ENCODE data around the gene SF3B2.

SF3B2 gene

GRCh38 chr11:66047541-66048365 is 4.4 kb upstream of the SF3B2 start:
- peak; percentile 53 for DNase-seq (ENCODE audit: low spot score)

- no peak for DNase-seq (ENCODE audit: low spot score)
Measured at GRCh38 chr11:66048547-66049323, 3.4 kb upstream of the SF3B2 start, which contains the start of gene GAL3ST3. Gene GAL3ST3 (minus strand): TSS chr11:66049161. CDS start chr11:66045415, 3,746 bp downstream.

- DNase-seq (ENCODE audit: low spot score) = no peak
Measured at GRCh38 chr11:66050581-66051231, 1.5 kb upstream of the SF3B2 start.

GRCh38 chr11:66051371-66051765 is 796 bp upstream of the SF3B2 start:
- no peak for DNase-seq (ENCODE audit: low spot score)

- no peak for DNase-seq (ENCODE audit: low spot score)
Measured at GRCh38 chr11:66052664-66052982, 459 bp downstream of the SF3B2 start.

- DNase-seq (ENCODE audit: low spot score) = no peak
Measured at GRCh38 chr11:66055021-66055420, 2.9 kb downstream of the SF3B2 start.

- no peak for DNase-seq (ENCODE audit: low spot score)
Measured at GRCh38 chr11:66056501-66056900, 4.3 kb downstream of the SF3B2 start.

GRCh38 chr11:66059966-66060680 is 8.0 kb downstream of the SF3B2 start:
- no peak for DNase-seq (ENCODE audit: low spot score)

- no peak for DNase-seq (ENCODE audit: low spot score)
Measured at GRCh38 chr11:66061268-66061667, 9.1 kb downstream of the SF3B2 start.

- no peak for DNase-seq (ENCODE audit: low spot score)
Measured at GRCh38 chr11:66062408-66062807, 10.2 kb downstream of the SF3B2 start.

GRCh38 chr11:66063900-66064299 is 11.7 kb downstream of the SF3B2 start:
- DNase-seq (ENCODE audit: low spot score) = no peak

- DNase-seq (ENCODE audit: low spot score) = no peak
Measured at GRCh38 chr11:66064571-66064970, 12.4 kb downstream of the SF3B2 start.

- DNase-seq (ENCODE audit: low spot score) = no peak
Measured at GRCh38 chr11:66066751-66067150, 14.6 kb downstream of the SF3B2 start.

- no peak for DNase-seq (ENCODE audit: low spot score)
Measured at GRCh38 chr11:66067640-66068039, 15.5 kb downstream of the SF3B2 start.

- peak; percentile 86 for DNase-seq (ENCODE audit: low spot score)
Measured at GRCh38 chr11:66068154-66068821, 16.1 kb downstream of the SF3B2 start.

GRCh38 chr11:66068923-66069714 is 17.0 kb downstream of the SF3B2 start:
- DNase-seq (ENCODE audit: low spot score) = peak; percentile 44

GRCh38 chr11:66069715-66070603 is 17.8 kb downstream of the SF3B2 start, which contains the start of gene PACS1:
Gene PACS1 (plus strand): TSS chr11:66070272. CDS start chr11:66070487, 215 bp downstream.
- DNase-seq (ENCODE audit: low spot score) = peak; percentile 40

- DNase-seq (ENCODE audit: low spot score) = peak; percentile 42
Measured at GRCh38 chr11:66070604-66071380, 18.6 kb downstream of the SF3B2 start.

- DNase-seq (ENCODE audit: low spot score) = peak; percentile 37
Measured at GRCh38 chr11:66071381-66071801, 19.2 kb downstream of the SF3B2 start.
